ENCODE data around the gene TTYH2. TPM values are rescaled to one million over a fixed set of nuclear protein-coding genes. Genes with fewer than 3 reads are reported as not detected.
A peak's percentile ranks its signal among the peaks of the same experiment; 100 is the strongest.

Gene TTYH2
- total and polyA plus RNA-seq, 7 experiments from 2014 or later, result 1.9 to 15.8 (median 9.8) TPM

GRCh38 chr17:74215342-74215727, 2.0 kb downstream of the TTYH2 start:
- peaks cover 0 to 13% (median 6%) of the 10 kb centered on the region in 5 donors for H3K36me3 Mint-ChIP-seq
- Histone ChIP-seq H3K9me3 (ENCODE audit: control insufficient read depth in 2 of 3, low read length in 3 of 3) (no peaks in the 10 kb centered on the region), H3K4me1 (ENCODE audit: control insufficient read depth in 2 of 2, insufficient read depth in 2 of 2, low read length in 2 of 2) (peaks cover 23 to 37% of the 10 kb centered on the region in 2 donors), H3K27me3 (ENCODE audit: control insufficient read depth in 2 of 2, insufficient read depth in 2 of 2, low read length in 2 of 2) (no peaks in the 10 kb centered on the region), H3K27ac (ENCODE audit: low read depth, low read length) (no peak overlapping the region), H3K4me3 (ENCODE audit: low read length) (no peak overlapping the region), H3K36me3 (ENCODE audit: control insufficient read depth in 2 of 3, insufficient read depth in 3 of 3, low read length in 3 of 3) (peaks cover 0 to under 1% (median 0%) of the 10 kb centered on the region in 3 experiments)
- peaks cover 0 to 5% (median 0%) of the 10 kb centered on the region in 5 donors for H3K27me3 Mint-ChIP-seq
- H3K4me3 Mint-ChIP-seq, result peak overlapping the region in 7 of 10 donors; percentile 7 to 91 (median 13)
- ChIA-PET POLR2A (interaction anchor here (0.6 kb wide), 1 partner anchor 9 kb away, joined by 8 read pairs; no protein-coding TSS in a partner anchor), CTCF (no interaction called here)
- no peak overlapping the region for H3K27ac Mint-ChIP-seq
- H3K9me3 Mint-ChIP-seq, result peaks cover 0 to 3% (median 0%) of the 10 kb centered on the region in 11 donors
- ATAC-seq (no peak), DNase-seq (no peak)
- H3K4me1 Mint-ChIP-seq, result peaks cover 19 to 37% (median 30%) of the 10 kb centered on the region in 7 donors
- intact Hi-C loops (cut with micrococcal nuclease), result no loop called here

GRCh38 chr17:74216505-74216904, 3.1 kb downstream of the TTYH2 start:
- Histone ChIP-seq H3K27ac (ENCODE audit: low read depth, low read length) (no peak overlapping the region), H3K9me3 (ENCODE audit: control insufficient read depth in 2 of 3, low read length in 3 of 3) (no peaks in the 10 kb centered on the region), H3K4me3 (ENCODE audit: low read length) (no peak overlapping the region), H3K27me3 (ENCODE audit: control insufficient read depth in 2 of 2, insufficient read depth in 2 of 2, low read length in 2 of 2) (no peaks in the 10 kb centered on the region), H3K36me3 (ENCODE audit: control insufficient read depth in 2 of 3, insufficient read depth in 3 of 3, low read length in 3 of 3) (no peaks in the 10 kb centered on the region), H3K4me1 (ENCODE audit: control insufficient read depth in 2 of 2, insufficient read depth in 2 of 2, low read length in 2 of 2) (peaks cover 15 to 29% of the 10 kb centered on the region in 2 donors)
- ChIA-PET CTCF (no interaction called here), POLR2A (no interaction called here)
- no peak overlapping the region for H3K27ac Mint-ChIP-seq
- ATAC-seq (no peak), DNase-seq (no peak)
- H3K36me3 Mint-ChIP-seq, result peaks cover 0 to 9% (median 5%) of the 10 kb centered on the region in 5 donors
- H3K9me3 Mint-ChIP-seq, result peaks cover 0 to 3% (median 0%) of the 10 kb centered on the region in 11 donors
- peaks cover 0 to 5% (median 0%) of the 10 kb centered on the region in 5 donors for H3K27me3 Mint-ChIP-seq
- intact Hi-C loops (cut with micrococcal nuclease), result no loop called here
- H3K4me1 Mint-ChIP-seq, result peaks cover 14 to 33% (median 27%) of the 10 kb centered on the region in 7 donors
- H3K4me3 Mint-ChIP-seq, result no peak overlapping the region

GRCh38 chr17:74217037-74217730, 3.8 kb downstream of the TTYH2 start:
- Histone ChIP-seq H3K27ac (ENCODE audit: low read depth, low read length) (no peak overlapping the region), H3K4me1 (ENCODE audit: control insufficient read depth in 2 of 2, insufficient read depth in 2 of 2, low read length in 2 of 2) (peaks cover 15 to 29% of the 10 kb centered on the region in 2 donors), H3K9me3 (ENCODE audit: control insufficient read depth in 2 of 3, low read length in 3 of 3) (no peaks in the 10 kb centered on the region), H3K27me3 (ENCODE audit: control insufficient read depth in 2 of 2, insufficient read depth in 2 of 2, low read length in 2 of 2) (no peaks in the 10 kb centered on the region), H3K4me3 (ENCODE audit: low read length) (no peak overlapping the region), H3K36me3 (ENCODE audit: control insufficient read depth in 2 of 3, insufficient read depth in 3 of 3, low read length in 3 of 3) (no peaks in the 10 kb centered on the region)
- peaks cover 9 to 28% (median 22%) of the 10 kb centered on the region in 7 donors for H3K4me1 Mint-ChIP-seq
- peaks cover 0 to 2% (median 0%) of the 10 kb centered on the region in 11 donors for H3K9me3 Mint-ChIP-seq
- intact Hi-C loops (cut with micrococcal nuclease), result no loop called here
- ChIA-PET POLR2A (no interaction called here), CTCF (no interaction called here)
- peaks cover 0 to 5% (median 0%) of the 10 kb centered on the region in 5 donors for H3K27me3 Mint-ChIP-seq
- H3K27ac Mint-ChIP-seq, result peak overlapping the region in 2 of 9 donors; percentile 20 to 50
- ATAC-seq (no peak), DNase-seq (no peak)
- peaks cover 0 to 6% (median 5%) of the 10 kb centered on the region in 5 donors for H3K36me3 Mint-ChIP-seq
- H3K4me3 Mint-ChIP-seq, result no peak overlapping the region

- Mint-ChIP-seq H3K27ac (no peak overlapping the region), H3K4me3 (no peak overlapping the region), H3K4me1 (peaks cover 4 to 22% (median 15%) of the 10 kb centered on the region in 7 donors), H3K27me3 (peaks cover 0 to 5% (median 0%) of the 10 kb centered on the region in 5 donors), H3K9me3 (peaks cover 0 to 2% (median 0%) of the 10 kb centered on the region in 11 donors), H3K36me3 (peaks cover 0 to 6% (median 4%) of the 10 kb centered on the region in 5 donors)
- Histone ChIP-seq H3K4me3 (ENCODE audit: low read length) (no peak overlapping the region), H3K27me3 (ENCODE audit: control insufficient read depth in 2 of 2, insufficient read depth in 2 of 2, low read length in 2 of 2) (no peaks in the 10 kb centered on the region), H3K36me3 (ENCODE audit: control insufficient read depth in 2 of 3, insufficient read depth in 3 of 3, low read length in 3 of 3) (peaks cover 0 to 4% (median 0%) of the 10 kb centered on the region in 3 experiments), H3K9me3 (ENCODE audit: control insufficient read depth in 2 of 3, low read length in 3 of 3) (no peaks in the 10 kb centered on the region), H3K4me1 (ENCODE audit: control insufficient read depth in 2 of 2, insufficient read depth in 2 of 2, low read length in 2 of 2) (peaks cover 15 to 23% of the 10 kb centered on the region in 2 donors), H3K27ac (ENCODE audit: low read depth, low read length) (no peak overlapping the region)
- ChIA-PET POLR2A (interaction anchor here (1.2 kb wide), 1 partner anchor 15 kb away, joined by 3 read pairs; the partner anchor contains the start of gene RPL38), CTCF (interaction anchor here (0.6 kb wide), 1 partner anchor 8 kb away, joined by 4 read pairs; no protein-coding TSS in a partner anchor)
- DNase-seq, result no peak
- ATAC-seq, result no peak
- intact Hi-C loops (cut with micrococcal nuclease), result no loop called here
Measured at GRCh38 chr17:74217888-74218287, 4.5 kb downstream of the TTYH2 start.

GRCh38 chr17:74218436-74218835, 5.1 kb downstream of the TTYH2 start:
- Mint-ChIP-seq H3K27ac (no peak overlapping the region), H3K27me3 (peaks cover 0 to 5% (median 0%) of the 10 kb centered on the region in 5 donors), H3K9me3 (peaks cover 0 to 2% (median 0%) of the 10 kb centered on the region in 11 donors), H3K4me1 (peaks cover 0 to 19% (median 10%) of the 10 kb centered on the region in 7 donors), H3K36me3 (peaks cover 0 to 6% (median 4%) of the 10 kb centered on the region in 5 donors), H3K4me3 (no peak overlapping the region)
- no peak overlapping the region for H3K27ac ChIP-seq (ENCODE audit: low read depth, low read length)
- intact Hi-C loops (cut with micrococcal nuclease), result no loop called here
- ATAC-seq, result no peak
- no peaks in the 10 kb centered on the region for H3K9me3 ChIP-seq (ENCODE audit: control insufficient read depth in 2 of 3, low read length in 3 of 3)
- no peak for DNase-seq
- H3K4me3 ChIP-seq (ENCODE audit: low read length), result no peak overlapping the region
- H3K4me1 ChIP-seq (ENCODE audit: control insufficient read depth in 2 of 2, insufficient read depth in 2 of 2, low read length in 2 of 2), result peaks cover 15 to 22% of the 10 kb centered on the region in 2 donors
- no peaks in the 10 kb centered on the region for H3K27me3 ChIP-seq (ENCODE audit: control insufficient read depth in 2 of 2, insufficient read depth in 2 of 2, low read length in 2 of 2)
- peaks cover 0 to 7% (median 0%) of the 10 kb centered on the region in 3 experiments for H3K36me3 ChIP-seq (ENCODE audit: control insufficient read depth in 2 of 3, insufficient read depth in 3 of 3, low read length in 3 of 3)
- ChIA-PET CTCF (interaction anchor here (0.6 kb wide), 1 partner anchor 9 kb away, joined by 4 read pairs; no protein-coding TSS in a partner anchor), POLR2A (interaction anchor here (0.8 to 1.2 kb wide), 2 partner anchors 15 to 61 kb away, joined by 3 read pairs; partner anchors contain the start of gene RPL38)

- H3K4me1 ChIP-seq (ENCODE audit: control insufficient read depth in 2 of 2, insufficient read depth in 2 of 2, low read length in 2 of 2), result peaks cover 7 to 15% of the 10 kb centered on the region in 2 donors
- CTCF ChIA-PET, result no interaction called here
- H3K27ac ChIP-seq (ENCODE audit: low read depth, low read length), result no peak overlapping the region
- no peak overlapping the region for H3K4me3 ChIP-seq (ENCODE audit: low read length)
- no peak for ATAC-seq
- no peak overlapping the region for H3K4me3 Mint-ChIP-seq
- POLR2A ChIA-PET, result no interaction called here
- H3K9me3 ChIP-seq (ENCODE audit: control insufficient read depth in 2 of 3, low read length in 3 of 3), result no peaks in the 10 kb centered on the region
- H3K27ac Mint-ChIP-seq, result no peak overlapping the region
- peaks cover 0 to 2% (median 0%) of the 10 kb centered on the region in 11 donors for H3K9me3 Mint-ChIP-seq
- peaks cover 0 to 11% (median 5%) of the 10 kb centered on the region in 7 donors for H3K4me1 Mint-ChIP-seq
- H3K27me3 ChIP-seq (ENCODE audit: control insufficient read depth in 2 of 2, insufficient read depth in 2 of 2, low read length in 2 of 2), result no peaks in the 10 kb centered on the region
- intact Hi-C loops (cut with micrococcal nuclease), result no loop called here
- DNase-seq, result no peak
- H3K27me3 Mint-ChIP-seq, result no peaks in the 10 kb centered on the region
- H3K36me3 ChIP-seq (ENCODE audit: control insufficient read depth in 2 of 3, insufficient read depth in 3 of 3, low read length in 3 of 3), result peaks cover 0 to 10% (median 0%) of the 10 kb centered on the region in 3 experiments
- peaks cover under 1 to 12% (median 11%) of the 10 kb centered on the region in 5 donors for H3K36me3 Mint-ChIP-seq
Measured at GRCh38 chr17:74219576-74220133, 6.3 kb downstream of the TTYH2 start.

Measured in naive thymus-derived CD4-positive, alpha-beta T cell (primary cell).